Thymus (tissue), 11 donors: ENCODE measurements around the gene SUGCT. TPM values are rescaled to one million over a fixed set of nuclear protein-coding genes. Genes with fewer than 3 reads are reported as not detected.

ENCODE experiments used
- DNase-seq, 9 donors: peaks; one replicate each; pipeline ENCODE4 v3.0.0-alpha.2; 2013; ENCODE audit warnings: low spot score in 9 of 9, low read depth in 6 of 9, missing footprints in 1 of 9
- H3K27ac ChIP-seq, 2 donors: one replicate each; pipeline ENCODE4 v1.5.1; 2013; ENCODE audit warnings: control low read depth in 1 of 2, low read depth in 1 of 2, low read length in 1 of 2, mild to moderate bottlenecking in 1 of 2, moderate library complexity in 1 of 2
- H3K27me3 ChIP-seq, 2 donors: one replicate each; pipeline ENCODE4 v1.5.1; 2013; ENCODE audit warnings: low read length in 1 of 2; ENCODE audit not compliant: control insufficient read depth in 2 of 2, insufficient read depth in 1 of 2
- H3K36me3 ChIP-seq, 2 donors: one replicate each; pipeline ENCODE4 v1.5.1; 2013; ENCODE audit warnings: low read length in 1 of 2, mild to moderate bottlenecking in 1 of 2, moderate library complexity in 1 of 2; ENCODE audit not compliant: control insufficient read depth in 2 of 2, insufficient read depth in 2 of 2
- H3K4me1 ChIP-seq, 2 donors: one replicate each; pipeline ENCODE4 v1.5.1; 2013; ENCODE audit warnings: low read length in 2 of 2; ENCODE audit not compliant: control insufficient read depth in 2 of 2, insufficient read depth in 2 of 2
- H3K4me3 ChIP-seq, 2 donors: one replicate each; pipeline ENCODE4 v1.5.1; 2013; ENCODE audit warnings: low read length in 2 of 2, control low read depth in 1 of 2, mild to moderate bottlenecking in 1 of 2
- H3K9me3 ChIP-seq, 2 donors: one replicate each; pipeline ENCODE4 v1.5.1; 2013; ENCODE audit warnings: low read length in 1 of 2, mild to moderate bottlenecking in 1 of 2; ENCODE audit not compliant: control insufficient read depth in 2 of 2, insufficient read depth in 1 of 2
- WGBS: extraction: QIAGEN DNeasy Blood & Tissue Kit; methylation state at CpG from one replicate; pipeline ENCODE4 v1.1.7; 2013; 5-methylcytosine and 5-hydroxymethylcytosine counted together
- polyA plus RNA-seq: library from polyadenylated mRNA; stranded (reverse); fragments of 200-250 nt; gene quantifications from one replicate; pipeline ENCODE4 v1.2.3, GENCODE V29; 2013
- total RNA-seq: library from RNA; stranded (reverse); fragments of 120-200 nt; gene quantifications from one replicate; pipeline ENCODE4 v1.2.4, GENCODE V29; 2013
- donor health status: healthy.

The SUGCT gene
- total and polyA plus RNA-seq, 2 donors = 1.6 to 5.5 TPM

GRCh38 chr7:40709062-40709964 is 574.5 kb downstream of the SUGCT start:
- Histone ChIP-seq H3K36me3 (no peaks in the 10 kb centered on the region), H3K4me3 (no peak overlapping the region), H3K4me1 (no peaks in the 10 kb centered on the region), H3K9me3 (no peaks in the 10 kb centered on the region), H3K27ac (no peak overlapping the region), H3K27me3 (no peaks in the 10 kb centered on the region)
- no peak for DNase-seq
- WGBS = 97% methylated on average over 6 of the region's 6 CpGs

DNA sequence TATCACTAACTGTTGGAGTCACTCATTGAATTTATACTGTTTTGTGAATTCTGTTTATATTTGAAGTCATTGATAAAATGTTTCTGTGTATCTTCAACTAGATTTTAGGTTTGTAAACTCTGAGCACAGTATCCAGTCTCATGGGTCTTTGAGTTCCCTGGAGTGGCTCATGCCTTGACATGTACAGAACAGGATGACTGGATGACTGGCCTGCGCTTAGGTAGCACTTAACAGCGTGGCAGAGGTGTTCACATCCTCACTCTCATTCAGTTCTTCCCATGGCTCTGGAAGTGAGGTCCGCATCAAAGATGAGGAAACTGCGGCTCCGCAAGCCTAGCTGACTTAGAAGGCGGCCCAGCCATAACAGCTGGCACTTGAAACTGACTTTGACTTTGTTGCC is 576.9 kb downstream of the SUGCT start:
- Histone ChIP-seq H3K4me3 (no peak overlapping the region), H3K27me3 (no peaks in the 10 kb centered on the region), H3K4me1 (no peaks in the 10 kb centered on the region), H3K9me3 (no peaks in the 10 kb centered on the region), H3K36me3 (no peaks in the 10 kb centered on the region), H3K27ac (no peak overlapping the region)
- DNase-seq = no peak
- WGBS = 95% methylated on average over 6 of the region's 6 CpGs

DNA sequence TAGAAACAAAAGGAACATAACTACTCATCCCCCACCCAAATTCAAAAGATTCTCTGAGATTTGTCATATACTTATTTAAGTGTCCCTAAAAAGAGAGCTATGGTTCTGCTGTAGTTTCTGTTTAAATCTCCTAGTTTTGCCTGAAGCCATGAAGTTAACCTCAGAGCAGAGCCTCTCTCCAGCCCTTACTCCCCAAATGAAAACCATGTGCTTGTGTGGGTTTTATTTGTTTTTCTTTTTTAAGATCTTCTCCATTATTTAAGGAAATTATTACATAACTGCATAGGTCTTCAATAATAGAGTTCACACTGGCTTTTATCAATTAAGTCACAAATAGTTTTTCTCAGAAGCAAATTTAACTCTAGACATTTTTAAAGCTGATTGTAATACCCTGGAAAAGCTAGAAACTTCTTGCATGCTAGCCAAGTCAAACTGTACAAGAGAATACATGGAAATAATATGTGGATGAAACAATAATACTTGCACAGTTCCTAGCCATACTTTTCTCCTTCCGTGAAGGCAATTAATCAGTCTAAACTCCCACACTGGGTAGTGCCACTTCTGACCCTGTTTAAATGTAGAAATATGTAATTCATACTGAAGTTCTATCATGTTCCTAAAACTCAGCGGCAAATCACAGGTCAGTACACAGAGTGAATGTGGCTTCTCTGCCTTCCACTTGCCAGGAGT is 579.7 kb downstream of the SUGCT start:
- no peaks in the 10 kb centered on the region for H3K27me3 ChIP-seq
- no peaks in the 10 kb centered on the region for H3K4me1 ChIP-seq
- H3K36me3 ChIP-seq = no peaks in the 10 kb centered on the region
- H3K9me3 ChIP-seq = no peaks in the 10 kb centered on the region
- no peak overlapping the region for H3K4me3 ChIP-seq
- DNase-seq = no peak
- 94% methylated on average over 2 of the region's 2 CpGs for WGBS
- no peak overlapping the region for H3K27ac ChIP-seq

DNA sequence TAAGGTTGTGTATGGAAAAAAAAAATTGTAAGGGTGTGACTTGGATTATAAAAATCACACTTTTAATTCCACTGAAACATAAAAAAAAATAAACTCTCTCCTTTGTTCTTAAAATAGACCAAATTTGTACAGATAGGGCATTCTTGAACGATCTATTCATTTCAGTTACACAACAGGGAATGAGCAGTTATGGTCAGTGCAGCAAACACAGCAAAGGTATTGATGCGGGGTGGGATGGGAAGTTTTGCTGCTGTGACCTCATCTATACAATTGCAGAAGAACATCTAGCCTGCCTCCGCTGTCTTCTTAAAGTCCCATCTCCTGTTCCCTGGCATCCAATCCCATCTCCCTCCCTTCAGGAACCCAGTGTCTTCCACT is 580.2 kb downstream of the SUGCT start:
- 84% methylated on average over 3 of the region's 3 CpGs for WGBS
- H3K4me3 ChIP-seq = no peak overlapping the region
- DNase-seq = no peak
- no peaks in the 10 kb centered on the region for H3K9me3 ChIP-seq
- no peaks in the 10 kb centered on the region for H3K27me3 ChIP-seq
- no peak overlapping the region for H3K27ac ChIP-seq
- H3K4me1 ChIP-seq = no peaks in the 10 kb centered on the region
- no peaks in the 10 kb centered on the region for H3K36me3 ChIP-seq

- no peak overlapping the region for H3K4me3 ChIP-seq
- H3K9me3 ChIP-seq = no peaks in the 10 kb centered on the region
- no peaks in the 10 kb centered on the region for H3K27me3 ChIP-seq
- no peak overlapping the region for H3K27ac ChIP-seq
- no peaks in the 10 kb centered on the region for H3K36me3 ChIP-seq
- DNase-seq = no peak
- no peaks in the 10 kb centered on the region for H3K4me1 ChIP-seq
Measured at GRCh38 chr7:40716052-40716451, 581.2 kb downstream of the SUGCT start.

- no peak overlapping the region for H3K4me3 ChIP-seq
- H3K27me3 ChIP-seq = no peaks in the 10 kb centered on the region
- 81% methylated on average over 9 of the region's 9 CpGs for WGBS
- H3K9me3 ChIP-seq = no peaks in the 10 kb centered on the region
- no peaks in the 10 kb centered on the region for H3K4me1 ChIP-seq
- peak in 1 of 9 donors; percentile 16 for DNase-seq
- H3K27ac ChIP-seq = no peak overlapping the region
- no peaks in the 10 kb centered on the region for H3K36me3 ChIP-seq
Measured at GRCh38 chr7:40717242-40717641, 582.4 kb downstream of the SUGCT start.

- WGBS = 100% methylated on average over 1 of the region's 1 CpG
- no peaks in the 10 kb centered on the region for H3K36me3 ChIP-seq
- DNase-seq = no peak
- H3K27me3 ChIP-seq = no peaks in the 10 kb centered on the region
- no peak overlapping the region for H3K4me3 ChIP-seq
- no peaks in the 10 kb centered on the region for H3K4me1 ChIP-seq
- H3K27ac ChIP-seq = no peak overlapping the region
- no peaks in the 10 kb centered on the region for H3K9me3 ChIP-seq
Measured at GRCh38 chr7:40720416-40720815, 585.6 kb downstream of the SUGCT start.

- Histone ChIP-seq H3K4me3 (no peak overlapping the region), H3K4me1 (no peaks in the 10 kb centered on the region), H3K9me3 (no peaks in the 10 kb centered on the region), H3K36me3 (no peaks in the 10 kb centered on the region), H3K27ac (no peak overlapping the region), H3K27me3 (no peaks in the 10 kb centered on the region)
- no peak for DNase-seq
- WGBS = 93% methylated on average over 2 of the region's 2 CpGs
Measured at GRCh38 chr7:40721342-40721949, 586.6 kb downstream of the SUGCT start.

DNA sequence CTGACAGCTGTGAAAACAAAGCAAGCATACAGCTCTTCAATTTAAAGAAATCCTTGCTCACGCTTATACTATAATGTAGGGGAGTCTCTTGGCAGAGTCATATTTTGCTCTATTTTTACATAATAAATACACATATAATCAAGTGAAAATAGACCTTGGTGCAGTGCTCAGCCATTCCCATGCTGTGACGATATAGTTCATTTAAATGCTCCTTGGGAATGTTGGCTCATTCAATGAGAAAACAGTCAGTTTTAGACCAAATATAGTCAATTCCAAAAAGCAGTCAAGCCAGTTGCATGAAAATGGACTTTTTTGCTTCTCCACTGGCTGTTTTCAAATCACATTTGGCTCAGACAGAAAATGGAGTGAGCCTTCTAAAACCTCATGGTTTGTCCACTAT is 587.4 kb downstream of the SUGCT start:
- Histone ChIP-seq H3K36me3 (no peaks in the 10 kb centered on the region), H3K4me1 (no peaks in the 10 kb centered on the region), H3K27me3 (no peaks in the 10 kb centered on the region), H3K27ac (no peak overlapping the region), H3K9me3 (no peaks in the 10 kb centered on the region), H3K4me3 (no peak overlapping the region)
- 96% methylated on average over 2 of the region's 2 CpGs for WGBS
- no peak for DNase-seq
